Activated CD8-positive, alpha-beta T cell treated with anti-CD3 and anti-CD28 coated beads, Interleukin-2, amount 10 ng/mL, durations not matched to agents 7 days and 5 days (primary cell): ENCODE results near the gene PLEKHM3. TPM values are rescaled to one million over a fixed set of nuclear protein-coding genes. Genes with fewer than 3 reads are reported as not detected.

Experiments
- ATAC-seq: fragments of 150-1000 bp; cut with Tn5 transposase; one replicate; pipeline ENCODE4 v1.10.0; 2021; ENCODE audit warnings: moderate library complexity
- CTCF ChIA-PET: fragments of 350-600 bp; sonication (Branson Sonifier 250); formaldehyde crosslinking; loops from one replicate; lab custom pipeline; 2021; ENCODE audit warnings: antibody characterized with exemption; lab: Charles Lee
- POLR2A ChIA-PET: fragments of 350-600 bp; sonication (Branson Sonifier 250); formaldehyde crosslinking; loops from one replicate; lab custom pipeline; 2021; ENCODE audit warnings: antibody characterized with exemption; lab: Charles Lee
- DNase-seq: peaks from one replicate; pipeline ENCODE4 v3.0.0-alpha.2; 2020
- H3K27ac Mint-ChIP-seq: one replicate; pipeline ENCODE4 v1.8.0; 2021; ENCODE audit warnings: mild to moderate bottlenecking, mixed read lengths
- H3K27me3 Mint-ChIP-seq: one replicate; pipeline ENCODE4 v1.8.0; 2021; ENCODE audit warnings: low read depth, mixed read lengths
- H3K36me3 Mint-ChIP-seq: one replicate; pipeline ENCODE4 v1.8.0; 2021; ENCODE audit warnings: low read depth, mixed read lengths
- H3K4me1 Mint-ChIP-seq: one replicate; pipeline ENCODE4 v1.8.0; 2021; ENCODE audit warnings: low read depth, mixed read lengths
- H3K4me3 Mint-ChIP-seq: one replicate; pipeline ENCODE4 v1.8.0; 2021; ENCODE audit warnings: mild to moderate bottlenecking, mixed read lengths
- H3K9me3 Mint-ChIP-seq: one replicate; pipeline ENCODE4 v1.8.0; 2022; ENCODE audit warnings: mixed read lengths; ENCODE audit not compliant: insufficient read depth
- total RNA-seq, 2 experiments: library from RNA; stranded (reverse); gene quantifications; one replicate each; pipeline ENCODE4 v1.2.3, GENCODE V29; 2021

PLEKHM3 gene
- total RNA-seq, 2 experiments from 2014 or later, result 6.1 to 6.2 TPM

GRCh38 chr2:207782238-207783030, 242.9 kb downstream of the PLEKHM3 start:
- Mint-ChIP-seq H3K4me3 (no peak overlapping the region), H3K9me3 (no peaks in the 10 kb centered on the region), H3K27ac (no peak overlapping the region), H3K4me1 (no peaks in the 10 kb centered on the region), H3K36me3 (no peaks in the 10 kb centered on the region), H3K27me3 (peaks cover 10% of the 10 kb centered on the region)
- CTCF ChIA-PET, result no interaction called here
- ATAC-seq (no peak), DNase-seq (no peak)
- POLR2A ChIA-PET, result no interaction called here

GRCh38 chr2:207779523-207779922, 245.8 kb downstream of the PLEKHM3 start:
- Mint-ChIP-seq H3K4me3 (no peak overlapping the region), H3K36me3 (no peaks in the 10 kb centered on the region), H3K4me1 (no peaks in the 10 kb centered on the region), H3K27me3 (peaks cover 10% of the 10 kb centered on the region), H3K9me3 (no peaks in the 10 kb centered on the region), H3K27ac (no peak overlapping the region)
- DNase-seq (no peak), ATAC-seq (no peak)
- ChIA-PET POLR2A (no interaction called here), CTCF (no interaction called here)

GRCh38 chr2:207778298-207778882, 246.9 kb downstream of the PLEKHM3 start:
- no peak for ATAC-seq

GRCh38 chr2:207777124-207777523, 248.2 kb downstream of the PLEKHM3 start:
- Mint-ChIP-seq H3K36me3 (no peaks in the 10 kb centered on the region), H3K27ac (no peak overlapping the region), H3K4me1 (no peaks in the 10 kb centered on the region), H3K9me3 (no peaks in the 10 kb centered on the region), H3K4me3 (no peak overlapping the region), H3K27me3 (peaks cover 14% of the 10 kb centered on the region)
- DNase-seq, result no peak
- POLR2A ChIA-PET, result interaction anchor here (0.5 kb wide), 1 partner anchor 348 kb away, joined by 3 read pairs; no protein-coding TSS in a partner anchor
- ATAC-seq, result no peak
- CTCF ChIA-PET, result no interaction called here

More at GRCh38 chr2:207778298-207778882, 246.9 kb downstream of the PLEKHM3 start:
- ChIA-PET CTCF (interaction anchor here (0.7 kb wide), 1 partner anchor 231 kb away, joined by 3 read pairs; no protein-coding TSS in a partner anchor), POLR2A (no interaction called here)
- H3K36me3 Mint-ChIP-seq, result no peaks in the 10 kb centered on the region
- H3K27me3 Mint-ChIP-seq, result peaks cover 12% of the 10 kb centered on the region
- H3K4me3 Mint-ChIP-seq, result no peak overlapping the region
- H3K4me1 Mint-ChIP-seq, result no peaks in the 10 kb centered on the region
- DNase-seq, result no peak
- H3K9me3 Mint-ChIP-seq, result no peaks in the 10 kb centered on the region
- no peak overlapping the region for H3K27ac Mint-ChIP-seq

GRCh38 chr2:207775473-207775872, 249.9 kb downstream of the PLEKHM3 start:
- no peaks in the 10 kb centered on the region for H3K36me3 Mint-ChIP-seq
- H3K9me3 Mint-ChIP-seq, result no peaks in the 10 kb centered on the region
- ATAC-seq, result no peak
- ChIA-PET CTCF (no interaction called here), POLR2A (no interaction called here)
- H3K27me3 Mint-ChIP-seq, result peaks cover 24% of the 10 kb centered on the region
- no peak overlapping the region for H3K27ac Mint-ChIP-seq
- H3K4me3 Mint-ChIP-seq, result no peak overlapping the region
- DNase-seq, result no peak
- peaks cover 5% of the 10 kb centered on the region for H3K4me1 Mint-ChIP-seq

GRCh38 chr2:207772844-207773205, 252.5 kb downstream of the PLEKHM3 start:
- no peak overlapping the region for H3K4me3 Mint-ChIP-seq
- no peak overlapping the region for H3K27ac Mint-ChIP-seq
- peaks cover 20% of the 10 kb centered on the region for H3K4me1 Mint-ChIP-seq
- CTCF ChIA-PET, result no interaction called here
- no peaks in the 10 kb centered on the region for H3K9me3 Mint-ChIP-seq
- ATAC-seq (no peak), DNase-seq (no peak)
- no peaks in the 10 kb centered on the region for H3K36me3 Mint-ChIP-seq
- POLR2A ChIA-PET, result no interaction called here
- H3K27me3 Mint-ChIP-seq, result peaks cover 26% of the 10 kb centered on the region

- POLR2A ChIA-PET, result no interaction called here
Measured at GRCh38 chr2:207772081-207772843, 253.1 kb downstream of the PLEKHM3 start.

GRCh38 chr2:207771421-207771820, 253.9 kb downstream of the PLEKHM3 start:
- Mint-ChIP-seq H3K9me3 (no peaks in the 10 kb centered on the region), H3K4me1 (peaks cover 29% of the 10 kb centered on the region), H3K36me3 (no peaks in the 10 kb centered on the region), H3K27ac (no peak overlapping the region), H3K4me3 (no peak overlapping the region), H3K27me3 (peaks cover 37% of the 10 kb centered on the region)
- ATAC-seq, result no peak
- no peak for DNase-seq
- CTCF ChIA-PET, result interaction anchor here (1.2 kb wide), 1 partner anchor 10 kb away, joined by 3 read pairs; no protein-coding TSS in a partner anchor
- POLR2A ChIA-PET, result no interaction called here

More at GRCh38 chr2:207772081-207772843, 253.1 kb downstream of the PLEKHM3 start:
- Mint-ChIP-seq H3K4me3 (no peak overlapping the region), H3K9me3 (no peaks in the 10 kb centered on the region), H3K4me1 (peaks cover 26% of the 10 kb centered on the region), H3K27ac (no peak overlapping the region), H3K36me3 (no peaks in the 10 kb centered on the region), H3K27me3 (peaks cover 31% of the 10 kb centered on the region)
- ATAC-seq, result no peak
- DNase-seq, result peak; percentile 52
- CTCF ChIA-PET, result no interaction called here

Other genes starting within 250 kb of the PLEKHM3 start
- not detected for gene CRYGD, start 99.0 kb upstream of the PLEKHM3 start, total RNA-seq
- gene CRYGC, start 104.3 kb upstream of the PLEKHM3 start, total RNA-seq, result not detected
- gene CRYGB, start 120.6 kb upstream of the PLEKHM3 start, total RNA-seq, result not detected
- gene CRYGA, start 138.1 kb upstream of the PLEKHM3 start, total RNA-seq, result not detected
- not detected for gene C2orf80, start 164.5 kb upstream of the PLEKHM3 start, total RNA-seq
- 10 to 100 TPM; 29.0 to 29.5 TPM for gene IDH1, start 229.5 kb upstream of the PLEKHM3 start, total RNA-seq
- 10 to 100 TPM; 27.4 to 29.3 TPM for gene PIKFYVE, start 240.7 kb upstream of the PLEKHM3 start, total RNA-seq